Uterus (tissue), 2 donors: ENCODE results near the gene SRC.

ENCODE experiments used
- CTCF ChIP-seq, 4 experiments: fragments of 200-600 bp in 2 of 4; fragments of 450-650 bp in 2 of 4; sonication (generic) in 2 of 4; IDR thresholded peaks; one replicate each; pipeline ENCODE4 v1.5.1; 2016 to 2019; ENCODE audit warnings: antibody characterized with exemption in 4 of 4, mild to moderate bottlenecking in 2 of 4, moderate library complexity in 1 of 4
- POLR2A ChIP-seq, 2 donors: fragments of 450-650 bp; IDR thresholded peaks; one replicate each; pipeline ENCODE4 v1.6.1; 2016; ENCODE audit warnings: antibody characterized with exemption in 2 of 2, mild to moderate bottlenecking in 1 of 2, moderate library complexity in 1 of 2

- TF ChIP-seq CTCF (IDR thresholded peaks at IDR 0.05) (no peak), POLR2A (IDR thresholded peaks at IDR 0.05) (no peak)
Observed at GRCh38 chr20:37393196-37393862, 47.4 kb downstream of the SRC start.
